ENCODE measurements around the gene TSPAN9. TPM values are rescaled to one million over a fixed set of nuclear protein-coding genes. Genes with fewer than 3 reads are reported as not detected.
A peak's percentile ranks its signal among the peaks of the same experiment; 100 is the strongest.

TSPAN9 gene
- total and polyA plus RNA-seq, 8 donors = 1.4 to 58.3 (median 7.9) TPM

DNA sequence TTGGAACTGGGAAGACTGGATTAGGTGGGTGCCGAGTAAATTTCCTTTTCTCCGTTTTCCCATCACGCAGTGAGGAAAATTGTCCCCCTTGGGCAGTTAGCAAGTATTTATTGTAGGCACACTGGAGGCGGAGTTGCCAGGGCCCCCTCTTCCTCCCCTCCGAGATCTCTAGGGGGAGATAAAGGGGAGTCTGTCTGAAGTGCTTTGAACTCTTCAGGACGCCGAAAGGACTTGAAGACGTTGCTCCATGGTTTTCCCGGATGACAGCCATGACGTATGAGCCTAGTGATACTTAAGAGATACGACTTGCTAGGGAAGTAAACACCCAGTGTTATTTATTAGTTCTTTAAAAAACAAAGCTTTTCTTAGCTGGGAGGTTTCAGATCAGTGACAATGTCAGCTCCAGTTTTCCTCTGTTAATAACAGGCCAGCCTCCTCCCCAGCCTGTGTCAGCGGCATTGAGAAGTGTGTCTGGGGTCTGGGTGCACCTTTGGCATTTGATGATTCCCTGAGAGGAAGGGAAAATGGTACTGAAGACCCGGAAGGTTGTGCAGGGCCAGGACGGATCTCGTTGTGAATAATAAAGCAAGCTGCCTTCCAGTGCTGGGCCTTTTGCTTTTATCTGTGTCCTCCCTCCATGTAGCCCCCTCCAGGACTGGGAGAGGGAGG is 78.7 kb downstream of the TSPAN9 start:
- Histone ChIP-seq H3K4me1 (peaks cover 7 to 25% (median 13%) of the 10 kb centered on the region in 4 donors), H3K9me3 (no peaks in the 10 kb centered on the region), H3K36me3 (no peaks in the 10 kb centered on the region), H3K27me3 (no peaks in the 10 kb centered on the region), H3K4me3 (no peak overlapping the region), H3K27ac (peak overlapping the region in 1 of 5 donors; percentile 6)
- TF ChIP-seq POLR2AphosphoS5 (IDR thresholded peaks at IDR 0.05) = no peak
- TF ChIP-seq POLR2A (IDR thresholded peaks at IDR 0.05) = no peak
- TF ChIP-seq, protein P1, sequence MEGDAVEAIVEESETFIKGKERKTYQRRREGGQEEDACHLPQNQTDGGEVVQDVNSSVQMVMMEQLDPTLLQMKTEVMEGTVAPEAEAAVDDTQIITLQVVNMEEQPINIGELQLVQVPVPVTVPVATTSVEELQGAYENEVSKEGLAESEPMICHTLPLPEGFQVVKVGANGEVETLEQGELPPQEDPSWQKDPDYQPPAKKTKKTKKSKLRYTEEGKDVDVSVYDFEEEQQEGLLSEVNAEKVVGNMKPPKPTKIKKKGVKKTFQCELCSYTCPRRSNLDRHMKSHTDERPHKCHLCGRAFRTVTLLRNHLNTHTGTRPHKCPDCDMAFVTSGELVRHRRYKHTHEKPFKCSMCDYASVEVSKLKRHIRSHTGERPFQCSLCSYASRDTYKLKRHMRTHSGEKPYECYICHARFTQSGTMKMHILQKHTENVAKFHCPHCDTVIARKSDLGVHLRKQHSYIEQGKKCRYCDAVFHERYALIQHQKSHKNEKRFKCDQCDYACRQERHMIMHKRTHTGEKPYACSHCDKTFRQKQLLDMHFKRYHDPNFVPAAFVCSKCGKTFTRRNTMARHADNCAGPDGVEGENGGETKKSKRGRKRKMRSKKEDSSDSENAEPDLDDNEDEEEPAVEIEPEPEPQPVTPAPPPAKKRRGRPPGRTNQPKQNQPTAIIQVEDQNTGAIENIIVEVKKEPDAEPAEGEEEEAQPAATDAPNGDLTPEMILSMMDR (IDR thresholded peaks at IDR 0.05) = no peak
- TF ChIP-seq EP300 (IDR thresholded peaks at IDR 0.05) = no peak
- DNase-seq = no peak
- WGBS, 5 donors = 77 to 84% (median 79%) methylated on average over 15 of the region's 15 CpGs
- intact Hi-C loops (cut with DNase I; ENCODE audit: low total_unique reads) = no loop called here

DNA sequence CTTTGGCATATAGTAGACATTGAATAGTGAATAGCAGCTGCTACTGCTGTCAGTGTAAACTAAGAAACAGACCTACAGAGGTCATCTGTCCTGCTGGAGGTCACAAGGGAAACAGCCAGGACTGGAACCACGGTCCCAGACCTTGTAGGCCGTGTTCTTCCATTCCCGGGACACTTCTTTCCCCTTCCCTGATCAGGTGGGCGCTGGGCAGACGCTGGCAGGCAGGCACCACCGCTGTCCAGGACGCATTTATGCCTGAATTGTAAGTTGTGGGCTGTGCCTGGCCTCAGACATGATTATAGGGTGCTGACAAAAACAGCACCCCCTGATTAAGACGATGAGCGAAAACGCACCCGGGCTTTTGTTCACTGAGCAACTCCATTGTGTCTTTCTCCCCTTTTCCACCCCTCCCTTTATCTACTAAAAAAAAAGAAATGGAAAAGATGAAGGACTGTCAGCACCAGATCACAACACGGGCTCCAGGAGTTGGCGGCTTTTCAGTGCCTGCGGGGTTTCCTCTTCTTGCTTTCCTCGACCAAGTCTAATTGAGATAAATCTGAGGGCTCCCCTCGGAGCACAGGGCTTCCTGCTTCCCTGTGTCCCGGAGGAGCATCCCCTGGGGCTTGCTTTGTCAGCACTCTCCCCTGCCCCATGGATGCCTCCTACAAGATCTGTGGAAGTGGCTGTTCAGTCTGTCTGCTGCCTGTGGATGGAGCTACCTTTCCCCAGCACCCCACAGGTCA is 80.6 kb downstream of the TSPAN9 start:
- H3K4me1 ChIP-seq = peaks cover 0 to 9% (median 0%) of the 10 kb centered on the region in 4 donors
- H3K27ac ChIP-seq = peak overlapping the region in 1 of 5 donors; percentile 79
- H3K4me3 ChIP-seq = no peak overlapping the region
- DNase-seq = no peak
- no peaks in the 10 kb centered on the region for H3K36me3 ChIP-seq
- WGBS, 5 donors = 79 to 90% (median 87%) methylated on average over 17 of the region's 17 CpGs
- intact Hi-C loops (cut with DNase I; ENCODE audit: low total_unique reads) = no loop called here
- H3K9me3 ChIP-seq = no peaks in the 10 kb centered on the region
- no peaks in the 10 kb centered on the region for H3K27me3 ChIP-seq
- TF ChIP-seq EP300 (IDR thresholded peaks at IDR 0.05) = no peak
- TF ChIP-seq POLR2A (IDR thresholded peaks at IDR 0.05) = no peak
- TF ChIP-seq POLR2AphosphoS5 (IDR thresholded peaks at IDR 0.05) = no peak
- TF ChIP-seq, protein P1 (IDR thresholded peaks at IDR 0.05) = no peak

DNA sequence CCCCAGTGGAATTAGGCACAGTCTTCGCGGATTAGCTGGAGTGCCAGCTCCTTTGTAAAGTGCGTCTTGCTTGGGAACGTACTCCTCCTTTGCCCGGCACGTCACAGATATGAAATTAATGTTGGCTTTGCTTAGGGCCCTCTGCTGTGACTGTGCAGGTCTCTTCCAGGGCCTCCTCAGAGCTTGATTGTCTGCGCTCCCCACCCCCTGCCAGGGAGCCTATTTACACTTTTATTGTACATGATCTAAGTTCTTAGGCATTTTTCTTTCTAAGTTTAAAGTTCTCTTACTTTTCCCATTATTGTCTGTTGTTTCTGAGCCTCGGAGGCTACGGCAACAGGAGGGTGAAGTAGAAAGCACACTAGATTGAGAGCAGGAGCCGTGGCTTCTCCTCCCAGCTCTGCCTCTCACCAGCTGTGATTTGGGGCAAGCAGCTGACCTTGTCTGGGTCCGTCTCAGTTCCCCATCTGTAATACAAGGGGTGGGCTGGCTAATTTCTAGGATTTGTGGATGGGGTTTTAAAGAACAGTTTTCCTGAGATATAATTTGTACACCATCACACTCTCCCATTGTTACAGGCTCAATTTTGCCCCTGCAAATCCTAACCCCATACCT is 81.8 kb downstream of the TSPAN9 start:
- no peaks in the 10 kb centered on the region for H3K36me3 ChIP-seq
- TF ChIP-seq, protein P1 (IDR thresholded peaks at IDR 0.05) = no peak
- TF ChIP-seq POLR2AphosphoS5 (IDR thresholded peaks at IDR 0.05) (no peak), EP300 (IDR thresholded peaks at IDR 0.05) (no peak), POLR2A (IDR thresholded peaks at IDR 0.05) (no peak)
- H3K4me3 ChIP-seq = no peak overlapping the region
- peak overlapping the region in 2 of 5 donors; percentile 24 to 79 for H3K27ac ChIP-seq
- H3K27me3 ChIP-seq = no peaks in the 10 kb centered on the region
- H3K4me1 ChIP-seq = peaks cover 0 to 12% (median 0%) of the 10 kb centered on the region in 4 donors
- WGBS, 5 donors = 49 to 74% (median 71%) methylated on average over 11 of the region's 11 CpGs
- no peaks in the 10 kb centered on the region for H3K9me3 ChIP-seq
- DNase-seq = peak in 1 of 2 donors; percentile 61
- intact Hi-C loops (cut with DNase I; ENCODE audit: low total_unique reads) = no loop called here

DNA sequence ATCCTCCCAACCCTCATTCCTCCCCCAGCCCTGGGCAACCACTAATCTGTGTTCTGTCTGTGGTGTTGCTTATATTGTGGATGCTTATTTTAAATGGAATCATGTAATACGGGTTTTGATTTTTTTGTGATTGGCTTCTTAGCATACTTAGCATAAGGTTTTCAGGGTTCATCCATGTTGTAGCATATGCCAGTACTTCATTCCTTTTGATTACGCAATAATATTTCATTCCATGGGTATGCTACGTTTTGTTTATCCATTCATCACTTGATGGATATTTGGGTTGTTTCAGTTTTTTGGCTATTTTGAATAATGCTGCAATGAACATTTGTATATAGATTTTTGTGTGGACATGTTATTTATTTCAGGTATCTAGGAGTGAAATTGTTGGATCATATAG is 82.9 kb downstream of the TSPAN9 start:
- WGBS, 5 donors = 68 to 93% (median 81%) methylated on average over 3 of the region's 3 CpGs
- no peak overlapping the region for H3K27ac ChIP-seq
- intact Hi-C loops (cut with DNase I; ENCODE audit: low total_unique reads) = no loop called here

More for the DNA sequence above, 82.9 kb downstream of the TSPAN9 start:
- Histone ChIP-seq H3K36me3 (no peaks in the 10 kb centered on the region), H3K4me3 (no peak overlapping the region), H3K9me3 (no peaks in the 10 kb centered on the region), H3K4me1 (peaks cover 0 to 21% (median 5%) of the 10 kb centered on the region in 4 donors), H3K27me3 (no peaks in the 10 kb centered on the region)
- TF ChIP-seq POLR2AphosphoS5 (IDR thresholded peaks at IDR 0.05) (no peak), EP300 (IDR thresholded peaks at IDR 0.05) (no peak), POLR2A (IDR thresholded peaks at IDR 0.05) (no peak)
- TF ChIP-seq, protein P1 (IDR thresholded peaks at IDR 0.05) = no peak
- no peak for DNase-seq
